ENCODE results near the gene SPOCK2. TPM values are rescaled to one million over a fixed set of nuclear protein-coding genes. Genes with fewer than 3 reads are reported as not detected.

The SPOCK2 gene
- total and polyA plus RNA-seq, 2 of the 13 experiments (the other 11 are each of a cell fraction or from before 2014, with no cell fraction given), result 8.6 to 30.6 TPM

DNA sequence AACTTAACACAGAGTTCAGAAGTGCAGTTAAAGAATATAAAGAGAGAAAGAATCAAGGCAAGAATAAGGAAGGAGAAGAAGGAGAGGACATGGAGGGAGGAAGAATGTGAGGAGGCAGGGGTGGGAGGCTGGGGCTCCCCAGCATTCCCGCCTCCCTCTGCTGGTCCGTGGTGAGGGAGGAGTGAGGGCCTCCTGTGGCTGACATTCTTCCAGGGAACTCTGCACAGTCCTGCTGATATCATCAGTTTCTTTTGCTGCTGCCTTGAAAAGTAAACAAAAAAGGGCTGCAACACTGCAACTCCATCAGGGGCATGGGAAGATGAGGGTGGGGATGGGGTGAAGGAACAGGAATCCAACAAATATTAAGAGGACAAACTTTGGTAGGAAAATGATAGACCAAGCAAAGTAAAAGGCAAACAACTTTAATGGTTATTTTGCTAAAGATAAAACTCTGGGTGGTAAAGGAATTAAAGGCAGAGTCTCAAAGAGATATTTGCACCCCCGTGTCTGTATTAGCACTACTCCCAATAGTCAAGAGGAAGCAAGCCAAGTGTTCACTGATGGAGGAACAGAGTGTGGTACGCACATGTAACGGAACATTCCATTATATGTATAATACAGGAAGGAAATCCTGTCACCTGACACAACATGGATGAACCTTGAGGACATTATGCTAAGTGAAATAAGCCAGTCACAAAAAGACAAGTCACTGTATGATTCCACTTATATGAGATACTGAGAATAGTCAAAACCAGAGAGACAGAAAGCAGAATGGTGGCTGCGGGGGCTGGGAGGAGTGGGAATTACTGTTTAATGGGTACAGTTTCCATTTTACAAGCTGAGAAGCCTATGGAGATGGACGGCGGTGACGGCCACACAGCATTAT, 8.0 kb upstream of the SPOCK2 start (continued):
- TF ChIP-seq, protein P1, sequence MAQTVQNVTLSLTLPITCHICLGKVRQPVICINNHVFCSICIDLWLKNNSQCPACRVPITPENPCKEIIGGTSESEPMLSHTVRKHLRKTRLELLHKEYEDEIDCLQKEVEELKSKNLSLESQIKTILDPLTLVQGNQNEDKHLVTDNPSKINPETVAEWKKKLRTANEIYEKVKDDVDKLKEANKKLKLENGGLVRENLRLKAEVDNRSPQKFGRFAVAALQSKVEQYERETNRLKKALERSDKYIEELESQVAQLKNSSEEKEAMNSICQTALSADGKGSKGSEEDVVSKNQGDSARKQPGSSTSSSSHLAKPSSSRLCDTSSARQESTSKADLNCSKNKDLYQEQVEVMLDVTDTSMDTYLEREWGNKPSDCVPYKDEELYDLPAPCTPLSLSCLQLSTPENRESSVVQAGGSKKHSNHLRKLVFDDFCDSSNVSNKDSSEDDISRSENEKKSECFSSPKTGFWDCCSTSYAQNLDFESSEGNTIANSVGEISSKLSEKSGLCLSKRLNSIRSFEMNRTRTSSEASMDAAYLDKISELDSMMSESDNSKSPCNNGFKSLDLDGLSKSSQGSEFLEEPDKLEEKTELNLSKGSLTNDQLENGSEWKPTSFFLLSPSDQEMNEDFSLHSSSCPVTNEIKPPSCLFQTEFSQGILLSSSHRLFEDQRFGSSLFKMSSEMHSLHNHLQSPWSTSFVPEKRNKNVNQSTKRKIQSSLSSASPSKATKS (CRISPR knock-in tag; IDR thresholded peaks at IDR 0.05), result no peak
- TF ChIP-seq KDM5A (IDR thresholded peaks at IDR 0.05; ENCODE audit: borderline replicate concordance, low read length) (no peak), LCORL (IDR thresholded peaks at IDR 0.05) (no peak), LCORL (CRISPR knock-in tag; IDR thresholded peaks at IDR 0.05) (no peak), ZSCAN22 (CRISPR knock-in tag; IDR thresholded peaks at IDR 0.05) (no peak), ZNF660 (CRISPR knock-in tag; IDR thresholded peaks at IDR 0.05; ENCODE audit: borderline replicate concordance, low read depth) (no peak), ZFX (CRISPR knock-in tag; IDR thresholded peaks at IDR 0.05; ENCODE audit: low read depth) (0 out of 2 replicates have a peak, but pooled peaks have one; percentile 23), ZNF543 (CRISPR knock-in tag; IDR thresholded peaks at IDR 0.05) (no peak), JUND (CRISPR knock-in tag; IDR thresholded peaks at IDR 0.05) (no peak), ZIK1 (CRISPR knock-in tag; IDR thresholded peaks at IDR 0.05; ENCODE audit: borderline replicate concordance, low read depth) (no peak)
- TF ChIP-seq, protein P2, sequence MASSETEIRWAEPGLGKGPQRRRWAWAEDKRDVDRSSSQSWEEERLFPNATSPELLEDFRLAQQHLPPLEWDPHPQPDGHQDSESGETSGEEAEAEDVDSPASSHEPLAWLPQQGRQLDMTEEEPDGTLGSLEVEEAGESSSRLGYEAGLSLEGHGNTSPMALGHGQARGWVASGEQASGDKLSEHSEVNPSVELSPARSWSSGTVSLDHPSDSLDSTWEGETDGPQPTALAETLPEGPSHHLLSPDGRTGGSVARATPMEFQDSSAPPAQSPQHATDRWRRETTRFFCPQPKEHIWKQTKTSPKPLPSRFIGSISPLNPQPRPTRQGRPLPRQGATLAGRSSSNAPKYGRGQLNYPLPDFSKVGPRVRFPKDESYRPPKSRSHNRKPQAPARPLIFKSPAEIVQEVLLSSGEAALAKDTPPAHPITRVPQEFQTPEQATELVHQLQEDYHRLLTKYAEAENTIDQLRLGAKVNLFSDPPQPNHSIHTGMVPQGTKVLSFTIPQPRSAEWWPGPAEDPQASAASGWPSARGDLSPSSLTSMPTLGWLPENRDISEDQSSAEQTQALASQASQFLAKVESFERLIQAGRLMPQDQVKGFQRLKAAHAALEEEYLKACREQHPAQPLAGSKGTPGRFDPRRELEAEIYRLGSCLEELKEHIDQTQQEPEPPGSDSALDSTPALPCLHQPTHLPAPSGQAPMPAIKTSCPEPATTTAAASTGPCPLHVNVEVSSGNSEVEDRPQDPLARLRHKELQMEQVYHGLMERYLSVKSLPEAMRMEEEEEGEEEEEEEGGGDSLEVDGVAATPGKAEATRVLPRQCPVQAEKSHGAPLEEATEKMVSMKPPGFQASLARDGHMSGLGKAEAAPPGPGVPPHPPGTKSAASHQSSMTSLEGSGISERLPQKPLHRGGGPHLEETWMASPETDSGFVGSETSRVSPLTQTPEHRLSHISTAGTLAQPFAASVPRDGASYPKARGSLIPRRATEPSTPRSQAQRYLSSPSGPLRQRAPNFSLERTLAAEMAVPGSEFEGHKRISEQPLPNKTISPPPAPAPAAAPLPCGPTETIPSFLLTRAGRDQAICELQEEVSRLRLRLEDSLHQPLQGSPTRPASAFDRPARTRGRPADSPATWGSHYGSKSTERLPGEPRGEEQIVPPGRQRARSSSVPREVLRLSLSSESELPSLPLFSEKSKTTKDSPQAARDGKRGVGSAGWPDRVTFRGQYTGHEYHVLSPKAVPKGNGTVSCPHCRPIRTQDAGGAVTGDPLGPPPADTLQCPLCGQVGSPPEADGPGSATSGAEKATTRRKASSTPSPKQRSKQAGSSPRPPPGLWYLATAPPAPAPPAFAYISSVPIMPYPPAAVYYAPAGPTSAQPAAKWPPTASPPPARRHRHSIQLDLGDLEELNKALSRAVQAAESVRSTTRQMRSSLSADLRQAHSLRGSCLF (CRISPR knock-in tag; IDR thresholded peaks at IDR 0.05; ENCODE audit: borderline replicate concordance), result no peak
- TF ChIP-seq, protein P3, sequence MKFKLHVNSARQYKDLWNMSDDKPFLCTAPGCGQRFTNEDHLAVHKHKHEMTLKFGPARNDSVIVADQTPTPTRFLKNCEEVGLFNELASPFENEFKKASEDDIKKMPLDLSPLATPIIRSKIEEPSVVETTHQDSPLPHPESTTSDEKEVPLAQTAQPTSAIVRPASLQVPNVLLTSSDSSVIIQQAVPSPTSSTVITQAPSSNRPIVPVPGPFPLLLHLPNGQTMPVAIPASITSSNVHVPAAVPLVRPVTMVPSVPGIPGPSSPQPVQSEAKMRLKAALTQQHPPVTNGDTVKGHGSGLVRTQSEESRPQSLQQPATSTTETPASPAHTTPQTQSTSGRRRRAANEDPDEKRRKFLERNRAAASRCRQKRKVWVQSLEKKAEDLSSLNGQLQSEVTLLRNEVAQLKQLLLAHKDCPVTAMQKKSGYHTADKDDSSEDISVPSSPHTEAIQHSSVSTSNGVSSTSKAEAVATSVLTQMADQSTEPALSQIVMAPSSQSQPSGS (CRISPR knock-in tag; IDR thresholded peaks at IDR 0.05), result 0 out of 2 replicates have a peak, but pooled peaks have one; percentile 14
- TF ChIP-seq, protein P4, sequence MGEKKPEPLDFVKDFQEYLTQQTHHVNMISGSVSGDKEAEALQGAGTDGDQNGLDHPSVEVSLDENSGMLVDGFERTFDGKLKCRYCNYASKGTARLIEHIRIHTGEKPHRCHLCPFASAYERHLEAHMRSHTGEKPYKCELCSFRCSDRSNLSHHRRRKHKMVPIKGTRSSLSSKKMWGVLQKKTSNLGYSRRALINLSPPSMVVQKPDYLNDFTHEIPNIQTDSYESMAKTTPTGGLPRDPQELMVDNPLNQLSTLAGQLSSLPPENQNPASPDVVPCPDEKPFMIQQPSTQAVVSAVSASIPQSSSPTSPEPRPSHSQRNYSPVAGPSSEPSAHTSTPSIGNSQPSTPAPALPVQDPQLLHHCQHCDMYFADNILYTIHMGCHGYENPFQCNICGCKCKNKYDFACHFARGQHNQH (CRISPR knock-in tag; IDR thresholded peaks at IDR 0.05), result peak; percentile 52; the same call in 1 of the 2 replicates
- TF ChIP-seq, protein P5, sequence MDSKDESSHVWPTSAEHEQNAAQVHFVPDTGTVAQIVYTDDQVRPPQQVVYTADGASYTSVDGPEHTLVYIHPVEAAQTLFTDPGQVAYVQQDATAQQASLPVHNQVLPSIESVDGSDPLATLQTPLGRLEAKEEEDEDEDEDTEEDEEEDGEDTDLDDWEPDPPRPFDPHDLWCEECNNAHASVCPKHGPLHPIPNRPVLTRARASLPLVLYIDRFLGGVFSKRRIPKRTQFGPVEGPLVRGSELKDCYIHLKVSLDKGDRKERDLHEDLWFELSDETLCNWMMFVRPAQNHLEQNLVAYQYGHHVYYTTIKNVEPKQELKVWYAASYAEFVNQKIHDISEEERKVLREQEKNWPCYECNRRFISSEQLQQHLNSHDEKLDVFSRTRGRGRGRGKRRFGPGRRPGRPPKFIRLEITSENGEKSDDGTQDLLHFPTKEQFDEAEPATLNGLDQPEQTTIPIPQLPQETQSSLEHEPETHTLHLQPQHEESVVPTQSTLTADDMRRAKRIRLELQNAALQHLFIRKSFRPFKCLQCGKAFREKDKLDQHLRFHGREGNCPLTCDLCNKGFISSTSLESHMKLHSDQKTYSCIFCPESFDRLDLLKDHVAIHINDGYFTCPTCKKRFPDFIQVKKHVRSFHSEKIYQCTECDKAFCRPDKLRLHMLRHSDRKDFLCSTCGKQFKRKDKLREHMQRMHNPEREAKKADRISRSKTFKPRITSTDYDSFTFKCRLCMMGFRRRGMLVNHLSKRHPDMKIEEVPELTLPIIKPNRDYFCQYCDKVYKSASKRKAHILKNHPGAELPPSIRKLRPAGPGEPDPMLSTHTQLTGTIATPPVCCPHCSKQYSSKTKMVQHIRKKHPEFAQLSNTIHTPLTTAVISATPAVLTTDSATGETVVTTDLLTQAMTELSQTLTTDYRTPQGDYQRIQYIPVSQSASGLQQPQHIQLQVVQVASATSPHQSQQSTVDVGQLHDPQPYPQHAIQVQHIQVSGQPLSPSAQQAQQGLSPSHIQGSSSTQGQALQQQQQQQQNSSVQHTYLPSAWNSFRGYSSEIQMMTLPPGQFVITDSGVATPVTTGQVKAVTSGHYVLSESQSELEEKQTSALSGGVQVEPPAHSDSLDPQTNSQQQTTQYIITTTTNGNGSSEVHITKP (CRISPR knock-in tag; IDR thresholded peaks at IDR 0.05; ENCODE audit: low read depth), result no peak

Data from HepG2 (cell line).